ENCODE measurements around the gene CCDC88C. TPM values are rescaled to one million over a fixed set of nuclear protein-coding genes. Genes with fewer than 3 reads are reported as not detected.

Gene CCDC88C
- total RNA-seq, 6 experiments from 2014 or later = 0.09 to 0.61 (median 0.19) TPM; not detected in 3

DNA sequence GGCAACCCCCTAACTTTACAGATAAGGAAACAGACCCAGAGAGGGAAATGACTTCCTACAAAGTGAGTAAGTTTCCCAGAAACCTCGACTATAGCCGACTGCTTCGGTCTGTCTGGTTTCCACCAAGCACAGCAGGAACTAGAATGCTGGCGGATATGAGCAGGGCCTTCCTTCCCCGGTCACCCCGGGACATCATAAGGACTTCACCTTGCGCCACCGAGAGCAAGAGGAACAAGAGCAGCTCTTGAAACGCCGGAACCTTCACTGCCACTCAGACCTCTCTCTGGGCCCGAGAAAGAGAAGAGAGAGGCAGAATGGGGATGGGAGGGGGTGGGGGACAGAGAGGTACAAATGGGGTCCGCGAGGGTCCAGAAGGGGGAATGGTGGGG is 143.7 kb downstream of the CCDC88C start:
- peaks cover 17% of the 10 kb centered on the region for H3K27me3 Mint-ChIP-seq (ENCODE audit: insufficient read depth)
- no peaks in the 10 kb centered on the region for H3K36me3 Mint-ChIP-seq (ENCODE audit: low read depth)
- no peak overlapping the region for H3K27ac Mint-ChIP-seq
- peaks cover 10% of the 10 kb centered on the region; the same call in 1 of the 2 replicates for H3K4me1 Mint-ChIP-seq (ENCODE audit: low read depth)
- no peak overlapping the region for H3K4me3 Mint-ChIP-seq
- DNase-seq = no peak
- TF ChIP-seq CTCF (IDR thresholded peaks at IDR 0.05) = no peak
- no peaks in the 10 kb centered on the region for H3K9me3 Mint-ChIP-seq

DNA sequence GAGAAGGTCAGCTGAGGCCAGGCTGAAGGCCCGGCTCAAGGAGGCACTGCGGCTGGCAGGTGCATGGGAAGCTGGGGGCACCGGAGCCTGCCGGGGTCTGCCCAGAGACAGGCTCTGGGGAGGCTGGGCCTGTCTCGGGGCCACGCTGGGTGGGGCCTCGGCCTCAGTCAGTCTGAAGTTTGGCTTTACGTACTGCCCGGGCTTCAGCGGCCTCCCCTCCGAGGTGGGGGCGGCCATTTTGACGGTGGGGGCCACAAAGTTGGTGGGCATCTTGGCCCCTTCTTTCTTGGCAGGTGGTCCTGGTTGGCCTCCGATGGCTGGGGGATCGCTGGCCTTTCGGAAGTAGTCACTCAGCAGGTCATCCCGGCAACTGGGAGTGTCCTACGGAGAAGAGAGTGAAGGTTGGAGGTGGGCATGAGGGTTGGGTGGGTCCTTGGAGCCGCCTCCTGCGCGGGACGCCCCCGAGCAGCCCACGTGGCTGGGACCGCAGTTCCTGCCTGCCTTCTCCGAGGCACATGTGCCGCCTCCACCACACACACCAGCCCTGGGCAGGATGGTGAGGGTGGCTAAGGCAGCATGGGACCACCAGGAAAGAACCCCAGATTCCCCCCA is 144.2 kb downstream of the CCDC88C start:
- DNase-seq = no peak
- Mint-ChIP-seq H3K4me1 (ENCODE audit: low read depth) (peaks cover 10% of the 10 kb centered on the region; the same call in 1 of the 2 replicates), H3K4me3 (no peak overlapping the region), H3K9me3 (no peaks in the 10 kb centered on the region), H3K27ac (no peak overlapping the region), H3K36me3 (ENCODE audit: low read depth) (no peaks in the 10 kb centered on the region), H3K27me3 (ENCODE audit: insufficient read depth) (peaks cover 19% of the 10 kb centered on the region)
- no peak for TF ChIP-seq CTCF (IDR thresholded peaks at IDR 0.05)

GRCh38 chr14:91272341-91273272 is 145.0 kb downstream of the CCDC88C start:
- TF ChIP-seq CTCF (IDR thresholded peaks at IDR 0.05) = no peak
- Mint-ChIP-seq H3K36me3 (ENCODE audit: low read depth) (no peaks in the 10 kb centered on the region), H3K4me1 (ENCODE audit: low read depth) (peaks cover 10% of the 10 kb centered on the region; the same call in 1 of the 2 replicates), H3K27me3 (ENCODE audit: insufficient read depth) (peaks cover 21% of the 10 kb centered on the region), H3K4me3 (no peak overlapping the region), H3K27ac (no peak overlapping the region), H3K9me3 (no peaks in the 10 kb centered on the region)
- DNase-seq = no peak

DNA sequence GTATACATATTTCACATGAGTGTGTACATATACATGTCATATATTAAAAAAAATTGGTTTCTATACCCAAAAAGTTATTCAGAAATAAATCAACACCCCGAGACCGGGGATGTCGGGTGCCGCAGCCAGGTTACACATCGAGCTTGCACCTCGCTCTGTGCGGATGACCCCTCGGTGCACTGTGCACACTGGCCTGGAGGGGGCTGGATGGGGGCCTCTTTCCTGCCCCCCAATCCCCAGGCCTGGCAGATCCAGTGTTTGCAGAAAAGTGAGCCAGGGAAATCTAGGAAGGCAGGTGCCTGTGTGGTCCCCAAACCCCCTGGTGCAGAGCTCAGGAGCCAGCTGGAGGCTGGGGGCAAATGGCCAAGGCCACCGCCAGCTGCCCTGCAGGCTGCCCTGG is 146.0 kb downstream of the CCDC88C start:
- DNase-seq = no peak

DNA sequence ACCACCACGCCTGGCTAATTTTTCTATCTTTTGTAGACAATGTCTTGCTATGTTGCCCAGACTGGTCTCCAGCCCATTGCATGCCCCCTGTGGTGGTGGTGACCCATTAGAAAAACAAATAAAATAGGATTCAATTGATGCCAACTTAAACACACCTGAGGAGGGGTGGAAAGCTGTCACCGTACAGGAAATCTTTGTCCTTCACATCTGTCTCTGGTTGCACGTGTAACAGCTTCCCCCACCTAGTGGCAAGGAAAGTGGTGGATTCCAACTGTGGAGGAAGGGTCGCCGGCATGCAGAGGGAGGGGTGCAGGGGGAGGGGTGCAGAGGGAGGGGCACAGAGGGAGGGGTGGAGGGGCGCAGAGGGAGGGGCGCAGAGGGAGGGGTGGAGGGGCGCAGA is 147.0 kb downstream of the CCDC88C start:
- no peak for DNase-seq
- Mint-ChIP-seq H3K9me3 (no peaks in the 10 kb centered on the region), H3K27ac (no peak overlapping the region), H3K27me3 (ENCODE audit: insufficient read depth) (peaks cover 22% of the 10 kb centered on the region), H3K4me3 (no peak overlapping the region), H3K36me3 (ENCODE audit: low read depth) (no peaks in the 10 kb centered on the region), H3K4me1 (ENCODE audit: low read depth) (peaks cover 10% of the 10 kb centered on the region; the same call in 1 of the 2 replicates)
- TF ChIP-seq CTCF (IDR thresholded peaks at IDR 0.05) = no peak

More for the DNA sequence above, 146.0 kb downstream of the CCDC88C start:
- no peak overlapping the region for H3K27ac Mint-ChIP-seq
- no peak overlapping the region for H3K4me3 Mint-ChIP-seq
- no peaks in the 10 kb centered on the region for H3K36me3 Mint-ChIP-seq (ENCODE audit: low read depth)
- no peaks in the 10 kb centered on the region for H3K9me3 Mint-ChIP-seq
- H3K4me1 Mint-ChIP-seq (ENCODE audit: low read depth) = peaks cover 10% of the 10 kb centered on the region; the same call in 1 of the 2 replicates
- peaks cover 18% of the 10 kb centered on the region for H3K27me3 Mint-ChIP-seq (ENCODE audit: insufficient read depth)
- no peak for TF ChIP-seq CTCF (IDR thresholded peaks at IDR 0.05)

Measured in HFFc6 (cell line).